Measurements from ENCODE around the gene PHLPP1. TPM values are rescaled to one million over a fixed set of nuclear protein-coding genes. Genes with fewer than 3 reads are reported as not detected.

PHLPP1 gene
- total RNA-seq, 6 experiments from 2014 or later: 4.5 to 7.9 (median 5.5) TPM

DNA sequence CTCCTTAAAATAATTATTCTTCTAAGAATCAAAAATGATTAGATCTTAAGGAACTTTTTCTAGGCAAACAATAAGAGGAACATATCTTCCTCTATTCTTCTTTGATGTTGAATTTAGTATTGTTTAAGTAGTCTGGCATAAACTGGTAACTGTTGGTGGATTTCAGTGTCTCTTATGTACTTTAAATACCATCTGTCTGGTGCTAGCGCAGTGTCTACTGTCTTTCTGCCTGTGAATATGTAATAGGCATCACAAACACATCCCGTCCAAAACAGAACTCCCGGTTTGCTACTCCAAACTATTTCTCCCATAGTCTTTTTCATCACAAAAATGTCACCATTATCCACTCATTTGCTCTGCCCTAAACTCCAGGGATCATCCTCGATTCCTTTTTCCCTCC, 281.7 kb downstream of the PHLPP1 start:
- Mint-ChIP-seq H3K4me3 (no peak overlapping the region), H3K4me1 (ENCODE audit: low read depth) (peaks cover 5% of the 10 kb centered on the region; the same call in 1 of the 2 replicates), H3K9me3 (no peaks in the 10 kb centered on the region), H3K27me3 (ENCODE audit: insufficient read depth) (peaks cover 49% of the 10 kb centered on the region), H3K36me3 (ENCODE audit: low read depth) (no peaks in the 10 kb centered on the region), H3K27ac (no peak overlapping the region)
- no peak for DNase-seq
- no peak for TF ChIP-seq CTCF (IDR thresholded peaks at IDR 0.05)

DNA sequence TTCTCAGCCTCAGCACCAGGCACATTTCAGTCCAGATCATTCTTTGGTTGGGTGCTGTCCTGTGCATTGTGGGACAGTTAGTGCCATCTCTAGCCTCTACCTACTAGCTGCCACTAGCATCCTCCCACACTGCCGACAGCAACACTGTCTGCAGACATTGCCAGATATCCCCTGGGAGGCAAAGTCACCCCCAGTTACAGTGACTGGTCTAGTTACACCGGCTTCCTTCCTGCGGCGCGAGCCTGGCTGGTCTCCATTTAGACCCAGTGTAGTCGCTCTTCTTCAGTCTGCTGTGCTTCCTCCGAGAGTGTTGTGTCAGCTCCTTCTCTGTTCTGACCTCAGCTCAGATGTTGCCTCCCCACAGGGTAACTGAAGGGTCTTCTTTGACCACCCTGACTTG, 283.1 kb downstream of the PHLPP1 start:
- DNase-seq: no peak
- TF ChIP-seq CTCF (IDR thresholded peaks at IDR 0.05): no peak
- Mint-ChIP-seq H3K4me3 (no peak overlapping the region), H3K27me3 (ENCODE audit: insufficient read depth) (peaks cover 43% of the 10 kb centered on the region), H3K27ac (no peak overlapping the region), H3K4me1 (ENCODE audit: low read depth) (peaks cover 5% of the 10 kb centered on the region; the same call in 1 of the 2 replicates), H3K36me3 (ENCODE audit: low read depth) (no peaks in the 10 kb centered on the region), H3K9me3 (no peaks in the 10 kb centered on the region)

GRCh38 chr18:62999392-62999791, 284.1 kb downstream of the PHLPP1 start:
- DNase-seq: peak; percentile 2
- H3K27ac Mint-ChIP-seq: no peak overlapping the region

DNA sequence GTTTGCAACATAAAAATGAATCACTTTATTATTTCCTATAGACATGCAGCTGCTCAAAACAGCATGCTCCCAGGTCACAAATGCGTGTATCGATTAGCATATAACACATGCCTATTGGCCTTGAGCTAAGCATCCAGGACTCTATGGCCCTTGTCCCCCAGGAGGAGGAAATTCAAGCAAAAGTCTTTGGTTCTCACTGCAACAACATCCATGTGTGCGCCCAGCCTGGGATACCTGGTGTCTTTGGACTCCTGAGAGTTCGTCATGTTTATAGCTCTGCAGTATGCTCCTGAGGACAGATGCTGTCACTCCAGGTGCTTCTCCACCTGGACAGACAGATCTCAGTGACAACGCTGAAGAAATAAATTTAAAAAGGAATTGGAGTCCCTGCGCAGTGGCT, 284.6 kb downstream of the PHLPP1 start:
- no peak for TF ChIP-seq CTCF (IDR thresholded peaks at IDR 0.05)
- no peaks in the 10 kb centered on the region for H3K36me3 Mint-ChIP-seq (ENCODE audit: low read depth)
- H3K27ac Mint-ChIP-seq: no peak overlapping the region
- H3K4me3 Mint-ChIP-seq: no peak overlapping the region
- H3K9me3 Mint-ChIP-seq: no peaks in the 10 kb centered on the region
- H3K27me3 Mint-ChIP-seq (ENCODE audit: insufficient read depth): peaks cover 48% of the 10 kb centered on the region
- peaks cover 5% of the 10 kb centered on the region; the same call in 1 of the 2 replicates for H3K4me1 Mint-ChIP-seq (ENCODE audit: low read depth)
- no peak for DNase-seq

More at GRCh38 chr18:62999392-62999791, 284.1 kb downstream of the PHLPP1 start:
- no peaks in the 10 kb centered on the region for H3K36me3 Mint-ChIP-seq (ENCODE audit: low read depth)
- H3K9me3 Mint-ChIP-seq: no peaks in the 10 kb centered on the region
- H3K4me3 Mint-ChIP-seq: no peak overlapping the region
- peaks cover 5% of the 10 kb centered on the region; the same call in 1 of the 2 replicates for H3K4me1 Mint-ChIP-seq (ENCODE audit: low read depth)
- no peak for TF ChIP-seq CTCF (IDR thresholded peaks at IDR 0.05)
- peaks cover 45% of the 10 kb centered on the region for H3K27me3 Mint-ChIP-seq (ENCODE audit: insufficient read depth)

- peaks cover 5% of the 10 kb centered on the region; the same call in 1 of the 2 replicates for H3K4me1 Mint-ChIP-seq (ENCODE audit: low read depth)
- peaks cover 44% of the 10 kb centered on the region for H3K27me3 Mint-ChIP-seq (ENCODE audit: insufficient read depth)
- H3K9me3 Mint-ChIP-seq: no peaks in the 10 kb centered on the region
- DNase-seq: no peak
- no peak for TF ChIP-seq CTCF (IDR thresholded peaks at IDR 0.05)
- no peak overlapping the region for H3K27ac Mint-ChIP-seq
- H3K36me3 Mint-ChIP-seq (ENCODE audit: low read depth): no peaks in the 10 kb centered on the region
- H3K4me3 Mint-ChIP-seq: no peak overlapping the region
These were observed 285.5 kb downstream of the PHLPP1 start for GRCh38 chr18:63000839-63001238.

- H3K4me1 Mint-ChIP-seq (ENCODE audit: low read depth): peaks cover 5% of the 10 kb centered on the region; the same call in 1 of the 2 replicates
- no peak overlapping the region for H3K27ac Mint-ChIP-seq
- no peak for TF ChIP-seq CTCF (IDR thresholded peaks at IDR 0.05)
- no peaks in the 10 kb centered on the region for H3K36me3 Mint-ChIP-seq (ENCODE audit: low read depth)
- no peaks in the 10 kb centered on the region for H3K9me3 Mint-ChIP-seq
- H3K27me3 Mint-ChIP-seq (ENCODE audit: insufficient read depth): peaks cover 43% of the 10 kb centered on the region
- H3K4me3 Mint-ChIP-seq: no peak overlapping the region
- no peak for DNase-seq
These were observed 286.5 kb downstream of the PHLPP1 start for GRCh38 chr18:63001861-63002260.
